Fibroblast of skin of back (primary cell): ENCODE measurements around the gene ZNF440.
"Not testable (repeated sequence)": the region's sequence is repeated elsewhere in the genome, so short reads cannot be mapped to it uniquely, and the experiment has no call there.

Experiments used
- DNase-seq: peaks from one replicate; pipeline ENCODE4 v3.0.0-alpha.2; 2013

The ZNF440 gene

DNA sequence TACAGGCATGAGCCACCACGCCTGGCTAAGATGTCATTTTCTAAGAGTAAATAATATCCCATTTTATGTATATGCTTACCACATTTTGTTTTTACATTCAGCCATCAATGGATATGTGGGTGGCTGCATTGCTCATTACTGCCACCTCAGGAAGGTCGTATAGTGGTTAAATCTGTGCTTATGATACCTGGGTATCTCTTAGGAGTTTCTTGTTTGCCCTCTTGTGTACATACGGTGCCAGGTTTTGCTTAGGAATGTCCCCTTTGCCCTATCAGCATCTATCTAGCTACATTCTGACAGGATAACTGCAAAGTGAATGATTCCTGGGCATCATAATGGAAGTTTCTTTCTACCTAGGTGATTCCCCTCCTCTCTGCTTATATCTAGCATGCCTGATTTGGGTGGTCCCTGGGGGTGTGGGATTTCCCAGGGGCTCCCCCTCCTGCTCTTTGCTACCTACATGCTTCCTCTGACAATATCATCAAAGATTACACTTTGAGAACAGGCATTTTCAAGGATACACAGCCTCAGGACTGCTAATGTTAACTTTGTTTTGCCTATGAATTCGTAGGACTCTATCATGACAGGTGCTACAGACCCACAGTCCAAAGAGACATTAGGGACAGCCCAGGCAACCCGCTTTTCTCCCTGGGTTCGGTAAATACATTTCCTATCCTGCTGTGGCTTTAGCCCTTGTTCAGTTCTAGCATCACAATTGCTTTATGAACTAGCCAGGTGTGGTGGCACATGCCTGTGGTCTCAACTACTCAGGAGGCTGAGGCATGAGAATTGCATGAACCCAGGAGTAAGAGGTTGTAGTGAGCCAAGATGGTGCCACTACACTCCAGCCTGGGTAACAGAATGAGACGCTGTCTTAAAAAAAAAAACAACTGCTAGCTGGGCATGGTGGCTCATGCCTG, 15.1 kb downstream of the ZNF440 start:
- not testable (repeated sequence) for DNase-seq

DNA sequence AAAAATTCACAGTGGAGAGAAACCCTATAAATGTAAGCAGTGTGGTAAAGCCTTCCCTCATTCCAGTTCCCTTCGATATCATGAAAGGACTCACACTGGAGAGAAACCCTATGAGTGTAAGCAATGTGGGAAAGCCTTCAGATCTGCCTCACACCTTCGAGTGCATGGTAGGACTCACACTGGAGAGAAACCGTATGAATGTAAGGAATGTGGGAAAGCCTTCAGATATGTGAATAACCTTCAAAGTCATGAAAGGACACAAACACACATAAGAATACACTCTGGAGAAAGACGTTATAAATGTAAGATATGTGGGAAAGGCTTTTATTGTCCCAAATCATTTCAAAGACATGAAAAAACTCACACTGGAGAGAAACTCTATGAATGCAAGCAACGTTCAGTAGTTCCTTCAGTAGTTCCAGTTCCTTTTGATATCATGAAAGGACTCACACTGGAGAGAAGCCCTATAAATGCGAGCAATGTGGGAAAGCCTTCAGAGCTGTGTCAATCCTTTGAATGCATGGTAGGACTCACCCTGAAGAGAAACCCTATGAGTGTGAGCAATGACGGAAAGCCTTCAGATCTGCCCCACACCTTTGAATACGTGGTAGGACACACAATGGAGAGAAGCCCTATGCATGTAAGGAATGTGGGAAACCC, 18.3 kb downstream of the ZNF440 start:
- no peak for DNase-seq

GRCh38 chr19:11833541-11833940, 19.5 kb downstream of the ZNF440 start:
- no peak for DNase-seq

- DNase-seq, result not testable (repeated sequence)
Measured at GRCh38 chr19:11835626-11836066, 21.6 kb downstream of the ZNF440 start.

DNA sequence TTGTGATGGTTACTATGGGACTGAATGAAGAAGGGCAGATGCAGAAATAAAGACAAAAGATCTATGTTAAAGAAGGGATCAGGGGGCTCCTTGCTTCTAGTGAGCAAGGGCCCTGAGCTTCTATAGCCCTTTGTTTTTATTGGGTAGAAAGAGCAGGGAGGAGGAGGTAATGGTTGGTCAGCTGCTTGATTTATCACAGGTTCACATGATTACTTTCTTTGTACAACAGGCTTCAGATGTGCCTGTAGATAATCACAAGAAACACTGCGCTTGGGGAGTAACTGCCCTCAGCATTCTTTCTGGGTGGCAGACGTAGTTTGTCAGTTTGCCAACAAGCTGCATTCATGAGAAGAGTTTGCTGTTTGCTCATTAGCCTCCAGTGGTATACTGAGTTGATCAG, 29.6 kb downstream of the ZNF440 start:
- DNase-seq, result no peak

DNA sequence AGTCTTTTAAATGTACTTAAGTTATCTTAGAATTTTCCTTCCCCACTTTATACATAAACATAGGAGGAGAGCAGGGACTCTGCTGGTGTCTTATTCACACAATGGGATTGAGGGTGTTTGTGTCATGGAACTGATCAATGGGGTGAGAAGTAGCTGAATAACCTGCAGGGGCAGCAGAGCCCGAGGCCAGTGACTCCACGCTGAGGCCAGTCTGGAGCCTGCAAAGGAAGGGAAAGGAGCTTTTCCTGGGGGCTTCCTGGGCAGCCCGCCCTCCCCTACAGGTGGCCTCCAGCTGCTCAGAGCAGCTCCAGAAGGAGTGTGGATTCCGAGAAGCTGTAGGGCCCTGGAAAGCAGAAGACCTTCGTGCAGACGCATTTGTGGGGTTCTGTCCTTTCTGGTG, 33.5 kb downstream of the ZNF440 start:
- DNase-seq, result not testable (repeated sequence)

GRCh38 chr19:11848200-11848593, 34.1 kb downstream of the ZNF440 start:
- DNase-seq, result no peak

- DNase-seq, result peak; percentile 86
Measured at GRCh38 chr19:11848594-11849469, 34.8 kb downstream of the ZNF440 start, which contains the start of gene ZNF439. Gene ZNF439, plus strand, starts transcription at chr19:11848726. Its CDS starts 142 bp downstream, at chr19:11848868.

DNA sequence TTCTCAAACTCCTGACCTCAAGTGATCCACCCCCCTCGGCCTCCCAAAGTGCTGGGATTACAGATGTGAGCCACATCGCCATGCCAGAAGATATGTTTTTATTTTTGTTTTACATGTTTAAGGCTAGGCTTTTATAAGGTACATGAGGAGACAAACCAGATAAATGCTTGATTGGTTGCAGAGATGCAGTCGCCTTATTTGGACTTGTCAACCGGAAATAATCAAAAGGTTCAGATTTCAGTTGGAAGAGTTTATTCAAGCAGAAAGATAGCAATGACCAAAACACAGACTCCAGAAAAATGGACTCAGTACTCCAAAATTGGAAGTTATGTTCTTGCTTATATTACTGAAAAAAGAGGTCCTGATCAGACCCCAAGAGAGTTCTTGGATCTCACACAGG, 36.2 kb downstream of the ZNF440 start:
- not testable (repeated sequence) for DNase-seq

DNA sequence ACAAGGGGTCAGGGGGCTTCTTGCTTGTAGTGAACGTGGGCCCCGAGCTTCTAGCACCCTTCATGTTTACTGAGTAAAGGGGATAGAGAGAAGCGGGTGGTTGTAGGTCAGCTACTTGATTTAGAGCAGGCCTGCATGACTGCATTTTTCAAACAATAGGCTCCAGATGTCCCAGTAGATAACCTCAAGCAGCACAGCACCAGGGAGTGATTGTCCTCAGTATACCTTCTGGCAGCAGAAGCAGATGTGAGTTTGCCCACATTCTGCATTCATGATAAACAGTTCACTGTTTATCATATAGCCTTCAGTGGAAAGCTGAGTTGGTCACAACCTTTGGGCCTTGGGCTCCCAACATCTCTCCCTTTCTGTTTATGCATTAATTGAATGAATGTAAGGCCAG, 39.3 kb downstream of the ZNF440 start:
- DNase-seq, result no peak

DNA sequence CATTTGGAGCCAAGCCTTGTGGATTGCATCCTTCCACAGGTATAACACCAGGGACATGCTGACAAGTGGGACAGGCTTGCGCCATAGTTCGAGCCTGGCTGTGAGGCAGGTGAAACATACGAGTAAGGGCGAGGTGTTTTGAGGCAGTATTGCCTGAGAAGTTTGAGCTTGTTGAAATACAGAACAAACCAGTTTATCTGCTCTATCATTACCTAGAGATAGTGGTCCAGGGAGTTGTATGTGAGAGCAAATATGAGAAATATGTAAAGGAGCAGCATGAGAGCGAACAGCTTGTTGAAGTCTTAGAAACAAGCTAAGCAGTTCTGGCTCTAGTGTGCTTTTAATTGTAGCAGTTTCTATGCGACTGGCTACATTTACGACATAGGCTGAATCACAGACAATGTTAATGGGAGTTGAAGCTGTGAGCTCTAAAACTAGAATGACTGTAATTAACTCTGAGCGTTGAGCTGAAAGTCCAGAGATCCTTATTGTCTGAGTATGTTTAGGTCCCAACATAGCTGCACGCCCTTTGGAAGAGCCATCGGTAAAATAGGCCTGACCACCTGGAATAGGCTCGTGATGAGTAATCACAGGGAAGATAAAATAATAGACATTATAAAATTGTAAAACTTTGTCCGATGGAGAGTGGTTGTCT, 42.6 kb downstream of the ZNF440 start:
- DNase-seq, result no peak

DNA sequence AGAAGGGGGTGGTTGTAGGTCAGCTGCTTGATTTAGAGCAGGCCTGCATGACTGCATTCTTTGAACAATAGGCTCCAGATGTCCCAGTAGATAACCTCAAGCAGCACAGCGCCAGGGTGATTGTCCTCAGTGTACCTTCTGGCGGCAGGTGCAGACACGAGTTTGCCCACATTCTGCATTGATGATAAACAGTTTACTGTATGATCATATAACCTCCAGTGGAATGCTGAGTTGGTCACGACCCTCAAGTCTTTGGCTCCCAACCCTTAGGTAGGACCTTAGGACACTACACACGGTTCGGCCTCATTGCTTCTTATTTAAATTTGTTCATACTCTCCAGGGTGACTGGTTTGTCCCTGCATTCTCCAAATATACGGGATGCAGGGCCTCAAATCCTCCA, 46.6 kb downstream of the ZNF440 start:
- no peak for DNase-seq

DNA sequence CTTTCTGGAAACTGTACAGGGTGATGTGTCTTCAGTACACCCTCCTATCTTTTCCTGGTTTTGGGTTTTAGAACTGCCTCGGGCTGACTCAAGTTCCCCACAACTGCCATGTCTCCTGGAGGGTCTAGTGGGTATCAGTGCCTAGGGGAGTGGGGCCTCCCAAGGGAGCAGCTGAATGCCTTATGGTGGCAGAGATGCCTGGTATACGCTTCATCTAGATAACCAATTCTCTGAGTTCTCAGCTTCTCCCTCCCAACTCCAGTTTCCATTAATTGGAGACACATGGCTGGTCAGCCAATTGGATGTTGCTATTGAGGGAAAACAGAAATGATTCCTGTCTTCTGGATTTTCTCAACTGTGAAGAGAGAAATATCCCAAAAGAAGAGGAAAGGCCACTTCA, 47.2 kb downstream of the ZNF440 start:
- DNase-seq, result no peak

DNA sequence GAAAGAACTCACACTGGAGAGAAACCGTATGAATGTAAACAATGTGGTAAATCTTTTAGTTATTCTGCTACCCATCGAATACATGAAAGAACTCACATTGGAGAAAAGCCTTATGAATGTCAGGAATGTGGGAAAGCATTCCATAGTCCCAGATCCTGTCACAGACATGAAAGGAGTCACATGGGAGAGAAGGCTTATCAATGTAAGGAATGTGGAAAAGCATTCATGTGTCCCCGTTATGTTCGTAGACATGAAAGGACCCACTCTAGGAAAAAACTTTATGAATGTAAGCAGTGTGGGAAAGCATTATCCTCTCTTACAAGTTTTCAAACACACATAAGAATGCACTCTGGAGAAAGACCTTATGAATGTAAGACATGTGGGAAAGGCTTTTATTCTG, 53.7 kb downstream of the ZNF440 start:
- DNase-seq, result peak; percentile 13

- no peak for DNase-seq
Measured at GRCh38 chr19:11868188-11868587, 54.1 kb downstream of the ZNF440 start.

DNA sequence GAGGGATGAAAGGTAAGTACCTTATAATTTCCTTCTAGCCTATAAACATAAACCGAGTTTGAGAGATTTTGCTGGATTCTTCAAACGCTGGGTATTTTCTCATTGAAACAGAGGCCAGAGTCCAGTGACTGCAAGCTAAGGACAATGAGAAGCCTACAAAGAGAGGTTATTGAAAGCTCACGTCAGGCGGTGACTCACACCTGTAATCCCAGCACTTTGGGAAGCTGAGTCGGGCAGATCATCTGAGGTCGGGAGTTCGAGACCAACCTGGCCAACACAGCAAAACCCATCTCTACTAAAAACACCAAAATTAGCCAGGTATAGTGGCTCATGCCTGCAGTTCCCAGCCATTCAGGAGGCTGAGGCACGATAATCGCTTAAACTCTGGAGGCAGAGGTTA, 58.6 kb downstream of the ZNF440 start:
- no peak for DNase-seq

GRCh38 chr19:11873762-11874161, 59.7 kb downstream of the ZNF440 start:
- DNase-seq, result no peak

- DNase-seq, result peak; percentile 11
Measured at GRCh38 chr19:11879687-11880266, 65.7 kb downstream of the ZNF440 start.

DNA sequence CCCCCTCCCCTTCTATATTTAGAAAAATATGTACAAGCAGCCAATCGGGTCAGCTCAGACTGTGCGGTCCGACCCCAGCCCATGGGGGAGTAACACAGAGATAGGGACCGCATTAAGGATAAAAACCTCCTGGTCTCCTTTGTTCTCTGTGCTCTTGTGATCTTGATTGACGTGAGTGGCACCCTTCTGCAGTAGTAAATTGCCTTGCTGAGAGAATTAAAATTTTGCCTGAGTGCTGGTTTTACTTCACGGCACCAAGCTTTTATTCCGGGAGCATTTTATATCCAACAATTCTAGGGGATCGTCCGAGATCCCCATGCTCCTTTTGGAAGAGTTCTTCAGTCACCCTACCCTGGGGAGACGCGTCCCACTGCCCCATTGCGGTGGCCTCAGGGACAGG, 66.5 kb downstream of the ZNF440 start:
- no peak for DNase-seq

- peak; percentile 54 for DNase-seq
Measured at GRCh38 chr19:11881151-11881800, 67.2 kb downstream of the ZNF440 start.

- DNase-seq, result no peak
Measured at GRCh38 chr19:11882606-11883005, 68.5 kb downstream of the ZNF440 start.
